ENCODE results near the gene PLEKHS1. TPM values are rescaled to one million over a fixed set of nuclear protein-coding genes. Genes with fewer than 3 reads are reported as not detected.

The PLEKHS1 gene
- total RNA-seq, 1 experiment from 2014 or later = not detected

DNA sequence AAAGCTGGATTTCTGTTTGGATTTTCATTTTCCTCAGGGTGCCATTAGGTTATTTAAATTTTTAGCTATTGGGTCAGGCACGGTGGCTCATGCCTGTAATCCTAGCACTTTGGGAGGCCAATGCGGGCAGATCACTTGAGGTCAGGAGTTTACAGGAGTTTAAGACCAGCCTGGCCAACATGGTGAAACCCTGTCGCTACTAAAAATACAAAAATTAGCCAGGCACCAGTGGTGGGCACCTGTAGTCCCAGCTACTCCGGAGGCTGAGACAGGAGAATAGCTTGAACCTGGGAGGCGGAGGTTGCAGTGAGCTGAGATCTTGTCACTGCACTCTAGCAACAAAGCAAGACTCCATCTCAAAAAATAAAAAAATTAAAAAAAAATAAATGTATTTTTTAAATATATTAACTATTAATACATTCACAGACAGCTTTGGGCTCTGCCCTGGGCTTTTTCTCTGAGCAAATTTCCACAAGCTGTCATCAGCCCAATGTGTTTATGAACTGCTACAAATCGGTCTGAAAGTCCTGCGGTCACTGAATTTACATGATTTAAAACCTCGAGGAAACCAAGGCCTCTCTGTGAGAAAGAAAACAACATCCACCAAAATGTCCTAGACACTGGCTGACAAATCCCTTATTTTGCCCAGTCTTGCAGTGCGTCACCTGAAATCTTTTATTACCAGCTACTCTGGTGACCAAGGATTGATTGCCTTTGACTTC lies 19.2 kb upstream of the PLEKHS1 start:
- H3K79me2 ChIP-seq (ENCODE audit: insufficient read depth, low read length) = no peaks in the 10 kb centered on the region
- RAD21 ChIA-PET (ENCODE audit: low non-redundant PET in 1 of 2, low total read pairs in 2 of 2, uncharacterized antibody in 2 of 2, unreplicated experiment in 2 of 2) = no interaction called here
- no peak overlapping the region for H2AFZ ChIP-seq (ENCODE audit: low read depth, low read length, poor library complexity, severe bottlenecking)
- ATAC-seq (no peak), DNase-seq (ENCODE audit: low read depth, low spot score) (no peak)
- 0 out of 4 replicates have a peak, but pooled peaks cover 0 to 3% of the 10 kb centered on the region in 2 experiments for H3K9me3 ChIP-seq (ENCODE audit: control insufficient read depth in 1 of 2, insufficient read depth in 1 of 2, low read depth in 1 of 2, low read length in 2 of 2)
- H3K27ac ChIP-seq (ENCODE audit: low read depth, low read length) = no peak overlapping the region
- H3K9ac ChIP-seq (ENCODE audit: low read length) = no peak overlapping the region
- TF ChIP-seq CBX3 (IDR thresholded peaks at IDR 0.05; ENCODE audit: low read depth) (no peak), TCF7L2 (IDR thresholded peaks at IDR 0.05; ENCODE audit: borderline replicate concordance, extremely low read depth, insufficient read depth, insufficient read length) (no peak), EZH2phosphoT487 (IDR thresholded peaks at IDR 0.05; ENCODE audit: borderline replicate concordance) (no peak), ELF1 (IDR thresholded peaks at IDR 0.05; ENCODE audit: borderline replicate concordance, low read depth) (no peak), ZNF274 (IDR thresholded peaks at IDR 0.05; ENCODE audit: low read depth, low read length) (no peak), ZFX (IDR thresholded peaks at IDR 0.05) (no peak)
- TF ChIP-seq, protein P1, sequence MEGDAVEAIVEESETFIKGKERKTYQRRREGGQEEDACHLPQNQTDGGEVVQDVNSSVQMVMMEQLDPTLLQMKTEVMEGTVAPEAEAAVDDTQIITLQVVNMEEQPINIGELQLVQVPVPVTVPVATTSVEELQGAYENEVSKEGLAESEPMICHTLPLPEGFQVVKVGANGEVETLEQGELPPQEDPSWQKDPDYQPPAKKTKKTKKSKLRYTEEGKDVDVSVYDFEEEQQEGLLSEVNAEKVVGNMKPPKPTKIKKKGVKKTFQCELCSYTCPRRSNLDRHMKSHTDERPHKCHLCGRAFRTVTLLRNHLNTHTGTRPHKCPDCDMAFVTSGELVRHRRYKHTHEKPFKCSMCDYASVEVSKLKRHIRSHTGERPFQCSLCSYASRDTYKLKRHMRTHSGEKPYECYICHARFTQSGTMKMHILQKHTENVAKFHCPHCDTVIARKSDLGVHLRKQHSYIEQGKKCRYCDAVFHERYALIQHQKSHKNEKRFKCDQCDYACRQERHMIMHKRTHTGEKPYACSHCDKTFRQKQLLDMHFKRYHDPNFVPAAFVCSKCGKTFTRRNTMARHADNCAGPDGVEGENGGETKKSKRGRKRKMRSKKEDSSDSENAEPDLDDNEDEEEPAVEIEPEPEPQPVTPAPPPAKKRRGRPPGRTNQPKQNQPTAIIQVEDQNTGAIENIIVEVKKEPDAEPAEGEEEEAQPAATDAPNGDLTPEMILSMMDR (IDR thresholded peaks at IDR 0.05 in 2 of 3, conservative IDR thresholded peaks at IDR 0.05 in 1 of 3; ENCODE audit: borderline replicate concordance in 1 of 3, insufficient read depth in 1 of 3, low read depth in 2 of 3, low read length in 2 of 3) = no peak
- TF ChIP-seq, protein P2, sequence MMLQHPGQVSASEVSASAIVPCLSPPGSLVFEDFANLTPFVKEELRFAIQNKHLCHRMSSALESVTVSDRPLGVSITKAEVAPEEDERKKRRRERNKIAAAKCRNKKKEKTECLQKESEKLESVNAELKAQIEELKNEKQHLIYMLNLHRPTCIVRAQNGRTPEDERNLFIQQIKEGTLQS (IDR thresholded peaks at IDR 0.05) = no peak
- TF ChIP-seq, protein P3, sequence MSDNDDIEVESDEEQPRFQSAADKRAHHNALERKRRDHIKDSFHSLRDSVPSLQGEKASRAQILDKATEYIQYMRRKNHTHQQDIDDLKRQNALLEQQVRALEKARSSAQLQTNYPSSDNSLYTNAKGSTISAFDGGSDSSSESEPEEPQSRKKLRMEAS (IDR thresholded peaks at IDR 0.05) = no peak
- H3K27me3 ChIP-seq (ENCODE audit: insufficient read depth, low read length) = no peaks in the 10 kb centered on the region
- POLR2A ChIA-PET = no interaction called here
- CTCF ChIA-PET = no interaction called here
- H3K9me2 ChIP-seq (ENCODE audit: insufficient read depth) = no peaks in the 10 kb centered on the region
- H3K4me1 ChIP-seq (ENCODE audit: control insufficient read depth in 1 of 2, insufficient read depth in 2 of 2, low read length in 2 of 2) = no peaks in the 10 kb centered on the region
- no peak overlapping the region for H3K4me2 ChIP-seq (ENCODE audit: low read length)
- no peaks in the 10 kb centered on the region for H4K20me1 ChIP-seq (ENCODE audit: insufficient read depth)
- intact Hi-C loops (cut with micrococcal nuclease) = no loop called here
- no peak overlapping the region for H3K4me3 ChIP-seq (replicated peaks in 1 of 2; ENCODE audit: low read depth in 1 of 2, low read length in 2 of 2)
- BruUV-seq (replicated peaks) = no TSS peak
- H3K36me3 ChIP-seq (ENCODE audit: control insufficient read depth in 1 of 2, insufficient read depth in 2 of 2, low read length in 2 of 2) = peaks cover 15 to 18% of the 10 kb centered on the region in 2 experiments; a peak in 2 of 4 replicates

Measured in HCT116 (cell line).